ENCODE measurements around the gene HTRA2. TPM values are rescaled to one million over a fixed set of nuclear protein-coding genes. Genes with fewer than 3 reads are reported as not detected.

The HTRA2 gene
- total RNA-seq, 1 experiment from 2014 or later, result 32.0 TPM

GRCh38 chr2:74538881-74539339, 9.2 kb downstream of the HTRA2 start:
- no peak for DNase-seq (ENCODE audit: low read depth)

DNA sequence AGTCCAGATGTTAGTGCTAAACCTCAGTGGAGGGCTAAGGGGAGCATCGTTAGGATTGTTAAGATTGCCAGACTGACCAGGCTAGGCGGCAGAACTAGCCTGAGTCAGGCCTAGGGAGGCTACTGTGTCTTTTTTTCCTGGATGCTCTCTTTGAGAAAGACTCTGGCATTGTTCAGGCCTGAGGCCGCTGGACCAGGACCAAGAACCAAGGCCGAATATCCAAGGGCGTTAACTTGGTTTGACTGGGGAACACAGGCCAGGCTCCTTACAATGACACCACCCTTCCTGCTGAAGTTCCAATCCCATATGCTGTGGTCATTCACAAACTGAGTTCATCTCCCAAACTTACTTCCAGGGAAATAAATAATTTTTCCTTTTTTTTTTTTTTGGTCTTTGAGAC, 10.6 kb downstream of the HTRA2 start:
- no peak for DNase-seq (ENCODE audit: low read depth)

- no peak for DNase-seq (ENCODE audit: low read depth)
These were observed 13.2 kb downstream of the HTRA2 start for GRCh38 chr2:74542978-74543377.

DNA sequence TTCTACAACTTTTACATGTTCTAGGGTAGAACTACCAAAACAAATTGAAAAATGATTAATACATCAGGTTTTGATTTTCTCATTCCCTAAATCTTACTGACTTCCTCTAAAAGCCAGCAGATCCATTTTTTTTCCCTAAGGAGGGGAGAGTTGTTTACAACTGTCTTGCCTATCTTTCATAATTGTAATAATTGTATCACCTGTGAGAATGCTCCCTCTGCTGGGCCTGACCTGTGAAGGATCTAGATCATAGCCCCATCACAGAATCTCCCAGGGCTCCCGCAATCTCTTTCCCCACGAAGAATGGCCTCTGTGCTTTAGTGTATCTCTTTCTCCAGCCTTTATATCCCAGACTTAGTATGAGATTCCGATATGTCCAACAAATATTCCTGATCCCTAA, 14.9 kb downstream of the HTRA2 start:
- DNase-seq (ENCODE audit: low read depth), result no peak

DNA sequence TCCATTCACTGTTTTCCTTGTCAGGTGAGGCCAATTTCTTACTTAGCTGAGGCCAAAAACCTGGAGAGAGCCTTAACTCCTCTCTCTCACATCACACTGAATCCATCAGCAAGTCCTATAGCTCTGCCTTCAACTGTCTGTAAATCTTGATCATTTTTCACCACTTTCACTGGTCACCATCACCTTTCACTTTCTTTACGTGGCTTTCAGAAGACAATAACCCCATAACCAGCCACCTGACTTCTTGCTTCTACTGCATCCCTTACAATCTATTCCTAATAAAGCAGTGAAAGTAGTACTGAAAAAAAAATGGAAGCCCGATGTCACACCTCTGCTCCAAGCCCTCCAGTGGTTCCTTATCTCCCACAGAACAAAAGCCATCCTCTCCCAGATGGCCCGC, 16.3 kb downstream of the HTRA2 start:
- no peak for DNase-seq (ENCODE audit: low read depth)

DNA sequence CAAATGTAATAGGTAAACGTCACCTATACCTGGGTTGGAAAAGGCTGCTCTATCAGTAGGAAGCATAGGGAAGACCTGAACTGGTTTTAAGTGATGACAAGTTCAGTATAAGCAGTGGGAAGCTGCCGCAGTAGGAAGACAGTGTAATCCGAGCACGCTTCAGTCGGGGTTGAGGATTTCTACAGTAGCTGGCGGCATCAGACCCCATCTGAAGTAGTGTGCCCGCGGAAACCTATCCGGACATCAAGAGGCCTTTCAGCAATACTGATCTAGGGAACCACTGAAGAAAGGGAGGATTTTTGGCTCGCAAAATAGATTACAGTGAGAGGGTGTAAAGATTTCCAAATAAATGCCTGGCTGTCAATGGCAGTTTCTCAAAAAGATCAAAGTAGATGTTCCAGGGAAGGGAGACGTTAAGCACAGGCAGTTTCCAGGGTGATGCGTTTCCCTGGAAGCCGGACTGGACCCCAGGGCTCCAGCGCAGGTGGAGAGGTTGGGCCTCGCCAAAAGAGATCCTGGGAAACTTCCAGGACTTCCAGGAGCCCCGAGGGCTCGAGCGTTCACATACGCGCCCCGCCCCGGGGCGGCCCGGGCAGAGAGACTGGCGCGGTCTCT, 18.7 kb downstream of the HTRA2 start:
- DNase-seq (ENCODE audit: low read depth), result no peak

GRCh38 chr2:74548900-74549826, 19.4 kb downstream of the HTRA2 start:
- peak; percentile 36 for DNase-seq (ENCODE audit: low read depth)

DNA sequence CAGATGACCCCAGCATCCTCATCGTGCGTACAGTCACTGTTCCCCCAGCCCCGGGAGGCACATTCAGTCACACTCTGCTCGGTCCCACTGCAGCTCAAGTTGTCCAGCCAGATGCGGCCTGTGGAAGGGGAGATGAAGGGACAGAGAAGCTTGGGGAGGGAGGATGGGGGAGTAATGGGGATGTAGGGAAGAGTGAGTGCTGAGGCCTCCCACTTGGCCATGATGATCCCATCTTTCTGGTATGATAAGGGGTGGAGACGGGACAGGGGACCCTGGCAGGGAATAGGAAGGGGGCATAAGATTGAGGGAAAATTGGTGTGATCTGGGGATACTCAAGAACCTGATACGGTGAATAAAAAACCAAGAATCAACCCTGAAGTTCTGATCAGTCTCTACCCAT, 20.5 kb downstream of the HTRA2 start:
- DNase-seq (ENCODE audit: low read depth), result no peak

GRCh38 chr2:74551530-74551929, 21.8 kb downstream of the HTRA2 start:
- no peak for DNase-seq (ENCODE audit: low read depth)

DNA sequence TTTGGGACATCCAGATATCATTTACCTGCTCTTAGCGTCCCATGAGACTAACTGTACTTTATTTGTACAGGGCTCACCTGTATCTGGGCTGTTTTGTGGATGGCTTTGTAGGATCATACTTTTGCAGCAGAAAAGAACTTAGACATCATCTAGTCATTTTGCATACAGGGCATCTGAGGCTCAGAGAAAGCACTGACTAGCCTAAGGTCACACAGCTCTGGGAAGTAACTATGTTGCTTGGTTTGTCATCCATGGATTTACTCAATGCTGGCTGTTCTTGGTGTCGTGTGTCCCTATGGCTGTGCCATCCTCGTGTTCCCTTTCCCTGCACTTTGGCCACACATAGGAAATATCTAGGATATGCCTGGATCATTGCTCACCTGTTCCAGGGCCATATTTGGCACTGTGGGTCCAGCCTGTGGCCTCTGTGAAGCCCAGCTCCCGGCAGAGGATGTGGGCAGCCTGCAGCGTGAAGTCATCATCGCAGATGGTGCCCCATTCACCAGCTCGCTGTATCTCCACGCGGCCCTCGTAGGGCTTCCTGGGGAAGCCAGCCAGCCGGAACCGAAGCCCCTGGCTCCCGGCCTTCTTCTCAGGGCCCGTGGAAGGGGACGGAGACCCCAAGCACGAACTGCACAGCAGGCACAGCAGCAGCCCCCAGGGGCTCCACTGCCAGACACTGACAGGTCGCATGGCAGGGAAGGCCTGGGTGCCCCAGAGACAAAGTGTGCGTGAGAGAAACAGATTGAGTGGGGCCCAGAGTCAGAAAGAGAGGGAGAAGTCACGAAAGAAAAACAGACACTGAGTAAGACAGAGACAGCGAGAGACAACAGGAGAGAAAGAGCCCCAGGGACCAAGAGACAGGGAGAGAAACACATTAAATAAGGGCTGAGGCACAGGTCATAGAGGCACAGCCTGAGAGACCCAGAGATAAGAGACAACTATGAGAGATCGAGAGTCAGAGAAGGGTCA, 22.5 kb downstream of the HTRA2 start:
- no peak for DNase-seq (ENCODE audit: low read depth)

DNA sequence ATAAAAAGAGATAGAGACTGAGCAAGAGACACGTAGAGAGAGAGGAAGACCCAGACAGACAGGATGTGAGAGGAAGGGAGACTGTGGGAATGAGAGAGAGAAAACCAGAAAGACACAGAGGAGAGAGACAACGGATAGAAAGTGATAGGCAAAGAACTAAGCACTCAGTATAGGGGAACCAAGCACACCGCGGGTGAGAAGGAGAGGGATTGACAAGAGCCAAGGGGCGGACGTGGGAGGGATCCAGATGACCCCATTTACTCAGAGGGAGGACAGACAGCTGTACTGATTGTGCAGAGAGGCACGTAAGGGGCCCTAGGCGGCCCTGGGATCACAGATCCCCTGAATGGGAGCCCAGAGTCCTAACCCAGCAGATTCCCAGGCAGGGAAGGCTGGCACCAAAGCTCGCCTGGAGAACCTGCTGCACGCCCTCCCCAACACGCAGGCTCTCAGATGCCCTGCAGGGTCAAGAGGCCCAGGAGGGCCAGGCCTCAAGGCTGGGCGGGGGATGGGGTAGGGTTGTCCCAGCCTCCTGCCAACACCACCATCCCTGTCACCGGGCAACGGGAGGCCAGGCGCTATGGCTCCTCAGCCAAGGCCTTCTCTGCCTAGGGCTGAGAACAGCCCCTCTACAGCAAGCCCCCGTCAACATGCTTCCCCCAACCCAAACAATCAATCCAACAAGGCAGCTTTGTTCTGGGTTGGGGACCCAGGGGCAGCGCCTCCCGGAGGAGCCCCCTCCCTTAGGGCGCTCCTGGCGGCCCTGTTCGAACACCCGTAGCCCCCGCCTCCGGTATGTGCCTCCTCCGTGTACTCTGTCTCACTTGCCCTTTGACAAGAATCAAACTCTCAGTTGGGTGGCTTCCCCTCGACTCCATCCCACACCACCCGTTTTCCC, 23.4 kb downstream of the HTRA2 start:
- peak; percentile 57 for DNase-seq (ENCODE audit: low read depth)

GRCh38 chr2:74553892-74554819, 24.4 kb downstream of the HTRA2 start, which contains the start of the genes DOK1 and LOXL3:
Gene DOK1, plus strand, starts transcription at chr2:74554720. Its CDS starts 35 bp downstream, at chr2:74554755.
Gene LOXL3, minus strand, starts transcription at chr2:74553942. Its CDS starts 1,308 bp downstream, at chr2:74552634.
- DNase-seq (ENCODE audit: low read depth), result peak; percentile 90

DNA sequence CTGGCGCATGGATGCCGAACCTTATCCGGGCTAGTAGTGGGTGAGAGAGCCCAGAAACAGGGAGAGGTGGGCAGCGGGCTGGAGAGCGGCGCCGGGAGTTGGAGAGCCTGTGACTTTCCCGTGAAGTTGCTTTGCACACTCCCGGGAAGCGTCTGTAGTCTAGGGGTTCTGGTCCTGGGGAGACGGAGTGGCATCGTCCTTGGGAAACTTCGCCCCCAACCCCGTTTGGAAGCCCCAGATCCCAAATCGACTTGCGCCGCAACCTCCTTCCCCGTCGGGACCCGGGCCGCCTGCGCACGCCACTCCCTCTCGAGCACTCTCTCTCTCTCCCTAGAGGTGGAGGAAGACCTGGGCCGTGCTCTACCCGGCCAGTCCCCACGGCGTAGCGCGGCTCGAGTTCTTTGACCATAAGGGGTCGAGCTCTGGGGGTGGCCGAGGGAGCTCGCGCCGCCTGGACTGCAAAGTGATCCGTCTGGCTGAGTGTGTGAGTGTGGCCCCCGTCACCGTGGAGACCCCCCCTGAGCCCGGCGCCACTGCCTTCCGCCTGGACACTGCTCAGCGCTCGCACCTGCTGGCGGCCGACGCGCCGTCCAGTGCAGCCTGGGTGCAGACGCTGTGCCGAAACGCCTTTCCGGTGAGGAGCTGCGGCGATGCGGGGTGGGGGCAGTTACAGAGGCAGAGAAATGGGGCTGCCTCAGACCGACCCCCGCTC, 25.2 kb downstream of the HTRA2 start:
- DNase-seq (ENCODE audit: low read depth), result no peak

- no peak for DNase-seq (ENCODE audit: low read depth)
These were observed 25.9 kb downstream of the HTRA2 start for GRCh38 chr2:74555610-74556103.

GRCh38 chr2:74556159-74556558, 26.4 kb downstream of the HTRA2 start:
- DNase-seq (ENCODE audit: low read depth), result no peak

DNA sequence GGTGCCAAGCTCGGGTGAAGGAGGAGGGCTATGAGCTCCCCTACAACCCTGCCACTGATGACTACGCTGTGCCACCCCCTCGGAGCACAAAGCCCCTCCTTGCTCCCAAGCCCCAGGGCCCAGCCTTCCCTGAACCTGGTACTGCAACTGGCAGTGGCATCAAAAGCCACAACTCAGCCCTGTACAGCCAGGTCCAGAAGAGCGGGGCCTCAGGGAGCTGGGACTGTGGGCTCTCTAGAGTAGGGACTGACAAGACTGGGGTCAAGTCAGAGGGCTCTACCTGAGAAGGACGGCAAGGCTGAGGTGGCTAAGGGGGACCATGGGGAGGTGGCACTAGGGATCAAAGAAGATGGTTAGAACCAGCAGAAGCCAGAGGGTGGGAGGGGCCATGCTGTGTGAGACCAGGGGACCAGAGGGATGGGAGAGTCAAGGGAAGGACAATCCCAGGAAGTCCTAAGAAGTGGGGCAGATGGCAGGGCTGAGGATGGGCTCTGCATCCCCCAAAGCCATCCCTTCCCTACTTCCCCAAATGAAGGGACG, 27.2 kb downstream of the HTRA2 start:
- no peak for DNase-seq (ENCODE audit: low read depth)

- no peak for DNase-seq (ENCODE audit: low read depth)
These were observed 28.8 kb downstream of the HTRA2 start for GRCh38 chr2:74558284-74559230.

Data from M059J (cell line).